GM12872 (cell line): ENCODE data around the gene CASP2.

Source experiments
- CTCF ChIP-seq: IDR thresholded peaks from 3 replicates; pipeline ENCODE4 v1.5.1; 2011; ENCODE audit warnings: low read depth, mild to moderate bottlenecking, low read length, moderate library complexity; ENCODE audit not compliant: insufficient read depth

The CASP2 gene

GRCh38 chr7:143265017-143265693 lies 23.0 kb upstream of the CASP2 start:
- no peak for TF ChIP-seq CTCF

GRCh38 chr7:143269251-143269650 lies 18.9 kb upstream of the CASP2 start:
- no peak for TF ChIP-seq CTCF

- TF ChIP-seq CTCF, result no peak
Observed at GRCh38 chr7:143271240-143271639, 16.9 kb upstream of the CASP2 start.

- TF ChIP-seq CTCF, result no peak
Observed at GRCh38 chr7:143272871-143273270, 15.3 kb upstream of the CASP2 start.

GRCh38 chr7:143279186-143280098 lies 8.7 kb upstream of the CASP2 start:
- no peak for TF ChIP-seq CTCF

GRCh38 chr7:143280160-143280559 lies 8.0 kb upstream of the CASP2 start:
- no peak for TF ChIP-seq CTCF

- no peak for TF ChIP-seq CTCF
Observed at GRCh38 chr7:143280566-143280965, 7.6 kb upstream of the CASP2 start.
